NCI-H748 (cell line): ENCODE results near the gene DHFR.
"Not testable (repeated sequence)": the region's sequence is repeated elsewhere in the genome, so short reads cannot be mapped to it uniquely, and the experiment has no call there.

ENCODE experiments used
- DNase-seq: peaks from one replicate; lab custom pipeline; 2025; ENCODE audit not compliant: unreplicated experiment; lab: John Stamatoyannopoulos, UW

The DHFR gene

GRCh38 chr5:80597500-80597899 lies 57.3 kb downstream of the DHFR start:
- no peak for DNase-seq

GRCh38 chr5:80594810-80595209 lies 60.0 kb downstream of the DHFR start:
- DNase-seq = no peak

- DNase-seq = no peak
Measured at GRCh38 chr5:80592761-80593160, 62.0 kb downstream of the DHFR start.

GRCh38 chr5:80592105-80592504 lies 62.7 kb downstream of the DHFR start:
- DNase-seq = no peak

GRCh38 chr5:80591352-80591751 lies 63.4 kb downstream of the DHFR start:
- DNase-seq = no peak

GRCh38 chr5:80590766-80591165 lies 64.0 kb downstream of the DHFR start:
- no peak for DNase-seq

GRCh38 chr5:80588858-80589540 lies 65.8 kb downstream of the DHFR start:
- DNase-seq = no peak

GRCh38 chr5:80584770-80585169 lies 70.0 kb downstream of the DHFR start:
- DNase-seq = no peak

GRCh38 chr5:80580291-80580690 lies 74.5 kb downstream of the DHFR start:
- DNase-seq = not testable (repeated sequence)

- DNase-seq = no peak
Measured at GRCh38 chr5:80579050-80579449, 75.7 kb downstream of the DHFR start.

GRCh38 chr5:80577707-80578106 lies 77.1 kb downstream of the DHFR start:
- DNase-seq = no peak

GRCh38 chr5:80576383-80576782 lies 78.4 kb downstream of the DHFR start:
- no peak for DNase-seq
